H9 (cell line): ENCODE results near the gene SHH. TPM values are rescaled to one million over a fixed set of nuclear protein-coding genes. Genes with fewer than 3 reads are reported as not detected.

Experiments used
- DNase-seq: peaks from one replicate; pipeline ENCODE4 v3.0.0-alpha.2; 2017
- H2AFZ ChIP-seq: one replicate; pipeline ENCODE4 v1.6.1; 2013; ENCODE audit warnings: mild to moderate bottlenecking, low read length, control low read depth, moderate library complexity
- H2AK5ac ChIP-seq: 2 replicates; pipeline ENCODE4 v1.6.1; 2013; ENCODE audit warnings: low read length, control low read depth, mixed read lengths; ENCODE audit not compliant: insufficient read length
- H2BK120ac ChIP-seq: one replicate; pipeline ENCODE4 v1.6.1; 2013; ENCODE audit warnings: low read depth, mild to moderate bottlenecking, low read length, control low read depth, inconsistent platforms; ENCODE audit not compliant: poor library complexity, severe bottlenecking
- H2BK12ac ChIP-seq: 2 replicates; pipeline ENCODE4 v1.6.1; 2013; ENCODE audit warnings: low read length, control low read depth, mixed read lengths, low read depth; ENCODE audit not compliant: insufficient read length
- H2BK15ac ChIP-seq: 2 replicates; pipeline ENCODE4 v1.6.1; 2013; ENCODE audit warnings: low read depth, low read length, control low read depth
- H2BK20ac ChIP-seq: one replicate; pipeline ENCODE4 v1.6.1; 2013; ENCODE audit warnings: low read depth, mild to moderate bottlenecking, low read length, control low read depth, inconsistent platforms; ENCODE audit not compliant: poor library complexity, severe bottlenecking
- H2BK5ac ChIP-seq: 2 replicates; pipeline ENCODE4 v1.6.1; 2013; ENCODE audit warnings: low read length, control low read depth, mixed read lengths; ENCODE audit not compliant: insufficient read length
- H3K14ac ChIP-seq: 2 replicates; pipeline ENCODE4 v1.6.1; 2013; ENCODE audit warnings: low read length, control low read depth; ENCODE audit not compliant: insufficient read depth
- H3K18ac ChIP-seq: 2 replicates; pipeline ENCODE4 v1.6.1; 2013; ENCODE audit warnings: low read depth, mild to moderate bottlenecking, mixed read lengths, low read length, control low read depth; ENCODE audit not compliant: insufficient read length
- H3K23ac ChIP-seq: 2 replicates; pipeline ENCODE4 v1.6.1; 2013; ENCODE audit warnings: low read length, control low read depth, mixed read lengths, low read depth; ENCODE audit not compliant: insufficient read length
- H3K23me2 ChIP-seq: 2 replicates; pipeline ENCODE4 v1.6.1; 2013; ENCODE audit warnings: low read depth, mild to moderate bottlenecking, mixed read lengths, low read length, control low read depth; ENCODE audit not compliant: insufficient read length, poor library complexity, severe bottlenecking
- H3K27ac ChIP-seq: 2 replicates; pipeline ENCODE4 v1.5.1; 2013; ENCODE audit warnings: low read length, control low read depth, mixed read lengths, low read depth; ENCODE audit not compliant: insufficient read length
- H3K27me3 ChIP-seq: 2 replicates; pipeline ENCODE4 v1.6.1; 2013; ENCODE audit warnings: low read length, control low read depth, inconsistent platforms; ENCODE audit not compliant: insufficient read depth
- H3K4ac ChIP-seq: 2 replicates; pipeline ENCODE4 v1.6.1; 2013; ENCODE audit warnings: low read depth, mild to moderate bottlenecking, control low read depth, inconsistent platforms, low read length, moderate library complexity
- H3K4me1 ChIP-seq: 2 replicates; pipeline ENCODE4 v1.6.1; 2013; ENCODE audit warnings: low read length, control low read depth, inconsistent platforms; ENCODE audit not compliant: insufficient read depth
- H3K4me2 ChIP-seq: 2 replicates; pipeline ENCODE4 v1.6.1; 2013; ENCODE audit warnings: low read length, control low read depth, mixed read lengths; ENCODE audit not compliant: insufficient read length, insufficient read depth
- H3K56ac ChIP-seq: 2 replicates; pipeline ENCODE4 v1.6.1; 2013; ENCODE audit warnings: low read depth, mild to moderate bottlenecking, mixed read lengths, low read length, control low read depth; ENCODE audit not compliant: insufficient read length
- H3K79me1 ChIP-seq: 2 replicates; pipeline ENCODE4 v1.6.1; 2013; ENCODE audit warnings: low read depth, mild to moderate bottlenecking, moderate library complexity, low read length, control low read depth, inconsistent platforms; ENCODE audit not compliant: insufficient read depth, poor library complexity, severe bottlenecking
- H3K79me2 ChIP-seq: 2 replicates; pipeline ENCODE4 v1.6.1; 2013; ENCODE audit warnings: low read length, control low read depth, inconsistent platforms; ENCODE audit not compliant: insufficient read depth
- H3K9ac ChIP-seq: 2 replicates; pipeline ENCODE4 v1.6.1; 2013; ENCODE audit warnings: low read length, control low read depth, mixed read lengths; ENCODE audit not compliant: insufficient read length; ENCODE audit errors: extremely low read depth
- H3K9me3 ChIP-seq: one replicate; pipeline ENCODE4 v1.6.1; 2013; ENCODE audit warnings: low read depth, low read length, inconsistent platforms; ENCODE audit not compliant: control insufficient read depth
- H3T11ph ChIP-seq: one replicate; pipeline ENCODE4 v1.6.1; 2013; ENCODE audit warnings: mild to moderate bottlenecking, low read length, control low read depth, inconsistent platforms
- H4K20me1 ChIP-seq: one replicate; pipeline ENCODE4 v1.6.1; 2013; ENCODE audit not compliant: control insufficient read depth, insufficient read length, insufficient read depth
- H4K5ac ChIP-seq: 2 replicates; pipeline ENCODE4 v1.6.1; 2013; ENCODE audit warnings: low read depth, mild to moderate bottlenecking, mixed read lengths, low read length, control low read depth; ENCODE audit not compliant: insufficient read length
- H4K8ac ChIP-seq: replicated peaks from 2 replicates; pipeline ENCODE4 v1.6.1; 2013; ENCODE audit warnings: low read length, control low read depth, mixed read lengths, low read depth; ENCODE audit not compliant: insufficient read length
- H4K91ac ChIP-seq: 2 replicates; pipeline ENCODE4 v1.6.1; 2013; ENCODE audit warnings: low read depth, mild to moderate bottlenecking, moderate library complexity, mixed read lengths, low read length, control low read depth; ENCODE audit not compliant: insufficient read length
- H3K27ac Mint-ChIP-seq, 3 experiments: 2 replicates in 2 of 3; 3 replicates in 1 of 3; pipeline ENCODE4 v1.8.0; 2020 to 2021; ENCODE audit warnings: mixed read lengths in 3 of 3, mild to moderate bottlenecking in 1 of 3, moderate library complexity in 1 of 3
- H3K27me3 Mint-ChIP-seq: 2 replicates; pipeline ENCODE4 v1.8.0; 2021; ENCODE audit warnings: low read depth, mild to moderate bottlenecking, moderate library complexity, mixed read lengths
- H3K36me3 Mint-ChIP-seq, 3 experiments: 2 replicates in 2 of 3; 3 replicates in 1 of 3; pipeline ENCODE4 v1.8.0; 2020 to 2021; ENCODE audit warnings: low read depth in 3 of 3, mixed read lengths in 3 of 3; ENCODE audit not compliant: insufficient read depth in 1 of 3
- H3K4me1 Mint-ChIP-seq, 2 experiments: 2 replicates each; pipeline ENCODE4 v1.8.0; 2020; ENCODE audit warnings: mixed read lengths in 2 of 2
- H3K4me3 Mint-ChIP-seq, 2 experiments: 2 replicates in 1 of 2; 3 replicates in 1 of 2; pipeline ENCODE4 v1.8.0; 2020 to 2021; ENCODE audit warnings: mild to moderate bottlenecking in 2 of 2, mixed read lengths in 2 of 2, moderate library complexity in 1 of 2
- H3K9me3 Mint-ChIP-seq, 2 experiments: 2 replicates in 1 of 2; 3 replicates in 1 of 2; pipeline ENCODE4 v1.8.0; 2020; ENCODE audit warnings: mild to moderate bottlenecking in 2 of 2, mixed read lengths in 2 of 2, moderate library complexity in 1 of 2
- CTCF ChIP-seq: fragments of 200-600 bp; sonication (generic); conservative IDR thresholded peaks from 3 replicates; pipeline ENCODE4 v1.8.0; 2021; ENCODE audit warnings: antibody characterized with exemption, mild to moderate bottlenecking
- WGBS: extraction: QIAGEN DNeasy Blood & Tissue Kit; methylation state at CpG from one replicate; pipeline ENCODE4 v1.1.7; 2013; ENCODE audit warnings: missing lambda C conversion rate, low lambda C conversion rate, mixed read lengths; ENCODE audit not compliant: insufficient read length; ENCODE audit errors: extremely low coverage; 5-methylcytosine and 5-hydroxymethylcytosine counted together
- total RNA-seq: library from RNA; stranded (reverse); gene quantifications from 2 replicates; pipeline ENCODE4 v1.2.1, GENCODE V29; 2021

The SHH gene
- total RNA-seq, 1 experiment from 2014 or later = 0.07 TPM

GRCh38 chr7:155755026-155755425 lies 57.2 kb downstream of the SHH start:
- no peaks in the 10 kb centered on the region for H3K27me3 ChIP-seq
- no peaks in the 10 kb centered on the region; the same call in 1 of the 2 replicates for H3K4me1 ChIP-seq
- H4K91ac ChIP-seq = no peak overlapping the region
- Mint-ChIP-seq H3K4me1 (peaks cover 31 to 40% of the 10 kb centered on the region in 2 experiments), H3K4me3 (no peak overlapping the region), H3K9me3 (peaks cover 6 to 7% of the 10 kb centered on the region in 2 experiments; a peak in 3 of 5 replicates), H3K36me3 (peaks cover 28 to 33% (median 32%) of the 10 kb centered on the region in 3 experiments), H3K27me3 (no peaks in the 10 kb centered on the region), H3K27ac (no peak overlapping the region)
- H3K14ac ChIP-seq = no peak overlapping the region
- H3K27ac ChIP-seq = no peak overlapping the region
- no peak overlapping the region for H3T11ph ChIP-seq
- no peaks in the 10 kb centered on the region for H4K20me1 ChIP-seq
- no peak overlapping the region for H2BK15ac ChIP-seq
- no peaks in the 10 kb centered on the region for H3K23me2 ChIP-seq
- H3K9ac ChIP-seq = no peak overlapping the region
- peaks cover 7% of the 10 kb centered on the region; the same call in 1 of the 2 replicates for H3K79me2 ChIP-seq
- H3K23ac ChIP-seq = no peak overlapping the region
- no peak overlapping the region for H4K8ac ChIP-seq
- WGBS = no CpG with 5 or more reads among the region's 3 CpGs
- H2AK5ac ChIP-seq = no peak overlapping the region
- no peak for TF ChIP-seq CTCF
- H3K18ac ChIP-seq = no peak overlapping the region
- H2BK5ac ChIP-seq = no peak overlapping the region
- H3K9me3 ChIP-seq = no peaks in the 10 kb centered on the region
- DNase-seq = no peak
- peaks cover 11% of the 10 kb centered on the region for H3K79me1 ChIP-seq
- H2BK20ac ChIP-seq = no peak overlapping the region
- H2BK12ac ChIP-seq = no peak overlapping the region
- no peak overlapping the region for H2BK120ac ChIP-seq
- H2AFZ ChIP-seq = no peak overlapping the region
- H3K4me2 ChIP-seq = no peak overlapping the region
- no peak overlapping the region for H3K56ac ChIP-seq
- H3K4ac ChIP-seq = no peak overlapping the region
- no peak overlapping the region for H4K5ac ChIP-seq
